COLO668 (cell line): ENCODE data around the gene RAB1A.

Experiments
- DNase-seq: peaks from one replicate; lab custom pipeline; 2025; ENCODE audit not compliant: unreplicated experiment; lab: John Stamatoyannopoulos, UW

RAB1A gene

GRCh38 chr2:65096948-65097347 lies 33.0 kb downstream of the RAB1A start:
- DNase-seq, result no peak

- no peak for DNase-seq
Measured at GRCh38 chr2:65093211-65093610, 36.7 kb downstream of the RAB1A start.

GRCh38 chr2:65092791-65093190 lies 37.1 kb downstream of the RAB1A start:
- no peak for DNase-seq

DNA sequence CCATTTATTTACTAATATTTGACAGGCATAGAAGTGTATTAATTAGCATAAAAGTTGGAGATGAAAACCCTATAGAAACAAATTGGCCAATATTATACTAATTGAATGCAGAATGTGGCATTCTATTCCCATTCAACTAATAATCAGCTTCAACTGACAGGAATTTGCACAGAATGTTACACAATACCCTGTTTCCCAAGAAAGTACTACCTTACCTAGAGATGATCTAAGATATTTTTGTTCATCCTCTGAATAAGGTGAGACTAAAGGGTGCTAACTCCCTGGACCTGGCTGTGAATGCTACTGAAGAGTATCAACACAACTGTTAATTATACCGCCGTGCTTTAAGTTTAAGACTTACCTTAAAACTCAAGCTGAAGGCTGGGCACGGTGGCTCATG lies 44.8 kb downstream of the RAB1A start:
- DNase-seq, result no peak

GRCh38 chr2:65081232-65081685 lies 48.6 kb downstream of the RAB1A start:
- DNase-seq, result no peak

- DNase-seq, result no peak
Measured at GRCh38 chr2:65079017-65079416, 50.9 kb downstream of the RAB1A start.

DNA sequence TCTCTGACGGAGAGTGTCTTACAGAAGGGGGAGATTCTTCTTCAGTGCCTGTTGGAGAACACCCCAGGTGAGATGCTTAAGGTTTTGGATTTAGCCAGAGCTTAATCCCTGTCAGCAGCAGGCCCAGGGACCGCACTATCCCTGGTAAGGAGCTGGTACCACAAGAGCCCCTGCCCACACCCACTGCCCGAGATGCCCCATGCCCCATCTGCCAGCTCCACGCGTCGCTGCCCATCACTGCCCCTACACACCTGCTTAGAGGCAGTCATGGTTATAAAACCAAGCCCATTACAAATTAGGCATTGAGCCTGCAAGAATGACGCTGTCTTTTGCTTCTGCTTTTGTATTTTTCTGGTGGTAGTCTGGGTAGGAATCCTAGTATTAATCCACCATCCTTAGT lies 52.0 kb downstream of the RAB1A start:
- DNase-seq, result no peak

- DNase-seq, result no peak
Measured at GRCh38 chr2:65076345-65076710, 53.6 kb downstream of the RAB1A start.

DNA sequence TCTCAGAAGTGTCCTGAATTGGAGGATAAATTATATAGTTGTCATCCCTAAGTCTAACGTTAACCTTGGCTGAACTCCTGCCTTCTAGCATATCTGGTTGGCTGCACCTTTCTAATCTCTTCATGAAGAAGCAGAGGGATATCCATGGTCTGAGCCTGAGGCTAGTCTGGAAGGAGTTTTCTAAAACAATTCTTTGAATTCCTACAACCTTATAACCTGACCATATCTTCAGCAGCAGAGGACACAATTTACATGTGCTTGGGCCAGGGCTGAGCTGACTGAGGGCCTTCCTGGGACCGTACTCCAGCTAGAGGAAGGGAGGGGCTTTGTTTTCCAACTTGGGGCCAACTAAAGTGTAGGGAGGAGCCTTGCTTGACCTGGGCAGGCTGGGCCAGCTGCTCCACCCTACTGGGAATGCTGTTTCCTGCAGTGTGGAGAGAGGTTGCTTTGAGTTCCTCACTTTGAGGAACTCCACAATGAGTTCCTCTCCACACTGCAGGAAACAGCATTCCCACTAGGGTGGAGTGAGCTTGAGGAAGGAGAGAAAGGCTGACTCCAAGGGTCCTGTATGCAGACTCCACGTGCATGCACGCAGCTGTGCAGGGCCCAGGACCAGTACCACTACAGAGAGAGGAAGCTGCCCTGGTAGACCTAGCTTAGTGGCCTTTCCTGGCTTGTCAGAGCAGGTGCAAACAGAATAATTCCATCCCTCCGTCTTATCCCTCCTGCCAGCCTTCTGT lies 54.1 kb downstream of the RAB1A start:
- DNase-seq, result no peak

DNA sequence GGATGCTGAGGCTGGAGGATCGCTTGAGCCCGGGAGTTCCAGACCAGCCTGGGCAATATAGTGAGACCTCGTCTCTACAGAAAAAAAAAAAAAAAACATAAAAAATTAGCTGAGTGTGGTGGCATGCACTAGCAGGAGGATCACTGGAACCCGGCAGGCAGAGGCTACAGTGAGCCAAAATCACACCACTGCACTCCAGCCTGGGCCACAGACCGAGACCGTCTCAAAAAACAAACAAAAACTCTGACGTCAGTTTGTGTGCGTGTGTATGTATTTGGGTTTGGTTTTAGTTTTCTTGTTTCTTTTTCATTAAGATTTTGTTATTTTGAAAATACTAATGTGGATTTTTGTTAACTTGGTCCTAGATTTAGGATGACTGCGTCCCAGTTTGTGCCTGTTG lies 54.7 kb downstream of the RAB1A start:
- no peak for DNase-seq

GRCh38 chr2:65073879-65074565 lies 55.9 kb downstream of the RAB1A start:
- no peak for DNase-seq

DNA sequence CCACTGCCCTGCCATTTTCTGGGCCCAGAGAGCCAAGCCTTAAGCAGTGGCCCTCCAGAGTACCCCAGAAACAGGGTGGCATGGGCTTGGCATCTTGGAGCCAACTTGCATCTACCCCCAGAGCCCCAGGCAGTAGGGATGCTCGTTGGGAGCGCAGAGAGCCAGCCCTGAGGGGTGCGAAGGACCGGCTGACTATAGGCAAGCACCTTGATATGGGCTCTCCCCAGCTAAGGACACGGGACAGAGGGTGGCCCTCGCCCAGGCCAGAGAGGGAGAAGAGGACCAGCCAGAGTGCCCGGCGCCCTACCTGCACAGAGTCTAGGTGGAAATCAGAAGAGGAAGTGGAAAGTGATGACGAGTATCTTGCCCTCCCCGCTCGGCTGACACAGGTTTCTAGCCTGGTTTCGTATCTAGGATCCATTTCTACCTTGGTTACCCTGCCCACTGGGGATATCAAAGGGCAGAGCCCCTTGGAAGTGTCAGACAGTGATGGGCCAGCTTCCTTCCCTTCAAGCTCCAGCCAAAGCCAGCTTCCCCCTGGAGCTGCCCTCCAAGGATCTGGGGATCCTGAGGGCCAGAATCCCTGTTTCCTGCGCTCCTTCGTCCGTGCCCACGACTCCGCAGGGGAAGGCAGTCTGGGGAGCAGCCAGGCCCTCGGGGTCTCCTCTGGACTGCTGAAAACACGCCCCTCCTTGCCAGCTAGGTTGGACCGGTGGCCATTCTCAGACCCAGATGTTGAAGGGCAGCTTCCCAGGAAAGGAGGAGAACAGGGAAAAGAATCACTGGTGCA lies 57.5 kb downstream of the RAB1A start:
- DNase-seq, result no peak

DNA sequence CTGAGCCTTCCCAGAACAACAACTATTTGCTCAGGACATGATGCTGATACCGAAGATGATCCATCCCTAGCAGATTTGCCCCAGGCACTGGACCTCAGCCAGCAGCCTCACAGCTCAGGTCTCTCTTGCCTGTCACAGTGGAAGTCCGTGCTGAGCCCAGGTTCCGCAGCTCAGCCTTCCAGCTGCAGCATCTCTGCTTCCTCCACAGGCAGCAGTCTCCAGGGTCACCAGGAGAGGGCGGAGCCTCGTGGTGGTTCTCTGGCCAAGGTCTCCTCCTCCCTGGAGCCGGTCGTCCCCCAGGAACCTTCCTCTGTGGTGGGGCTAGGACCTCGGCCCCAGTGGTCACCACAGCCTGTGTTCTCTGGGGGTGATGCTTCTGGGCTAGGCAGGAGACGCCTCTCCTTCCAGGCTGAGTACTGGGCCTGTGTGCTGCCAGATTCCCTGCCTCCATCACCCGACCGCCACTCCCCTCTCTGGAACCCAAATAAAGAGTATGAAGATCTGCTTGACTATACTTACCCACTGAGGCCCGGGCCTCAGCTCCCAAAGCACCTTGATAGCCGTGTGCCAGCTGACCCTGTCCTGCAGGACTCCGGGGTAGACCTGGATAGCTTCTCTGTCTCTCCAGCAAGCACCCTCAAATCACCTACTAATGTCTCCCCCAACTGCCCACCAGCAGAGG lies 58.3 kb downstream of the RAB1A start:
- no peak for DNase-seq

- DNase-seq, result no peak
Measured at GRCh38 chr2:65070856-65071255, 59.0 kb downstream of the RAB1A start.

DNA sequence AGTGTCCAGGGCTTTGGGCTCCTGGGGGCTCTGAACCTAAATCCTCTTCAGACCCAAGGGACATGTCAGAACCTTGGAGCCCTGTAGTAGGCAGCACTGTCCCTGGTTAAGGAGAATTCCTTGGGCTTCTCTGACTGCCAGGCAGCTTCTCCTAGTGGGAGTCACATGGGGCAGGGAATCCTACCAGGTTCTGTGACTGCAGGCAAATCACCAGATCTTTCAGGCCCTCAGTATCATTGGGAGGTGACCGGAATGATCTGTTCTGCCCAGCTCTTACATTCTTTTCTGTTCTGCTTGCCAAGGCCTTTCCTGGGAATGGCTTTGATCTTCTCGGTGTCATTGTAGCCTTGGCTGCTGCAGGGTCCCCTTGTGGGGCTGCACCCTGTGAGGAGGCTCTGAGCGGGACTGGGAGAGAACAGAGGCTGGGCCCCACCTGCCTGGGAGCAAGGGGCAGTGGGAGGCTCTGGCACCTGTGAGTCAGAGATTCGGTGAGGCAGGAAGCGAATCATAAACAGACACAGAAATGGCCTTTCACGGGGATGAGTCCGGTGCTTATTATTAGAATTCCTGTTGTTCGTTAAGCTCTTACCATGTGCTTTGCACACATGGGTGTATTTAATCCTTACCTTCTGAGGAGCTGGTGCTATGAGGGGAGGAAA lies 59.6 kb downstream of the RAB1A start:
- DNase-seq, result no peak

GRCh38 chr2:65069439-65069824 lies 60.5 kb downstream of the RAB1A start:
- DNase-seq, result no peak

GRCh38 chr2:65067806-65068553 lies 61.9 kb downstream of the RAB1A start:
- no peak for DNase-seq

- no peak for DNase-seq
Measured at GRCh38 chr2:65064728-65065552, 65.0 kb downstream of the RAB1A start.
